OCI-LY3 (cell line): ENCODE results near the gene CDHR5.
A peak's percentile ranks its signal among the peaks of the same experiment; 100 is the strongest.

ENCODE experiments used
- CTCF ChIP-seq: fragments of 200-600, 300-600 bp; sonication (generic); IDR thresholded peaks from 2 replicates; pipeline ENCODE4 v1.5.1; 2014; ENCODE audit warnings: antibody characterized with exemption, low read length, low read depth
- EZH2phosphoT487 ChIP-seq: fragments of 200-600 bp; shearing (Covaris generic); IDR thresholded peaks from 2 replicates; pipeline ENCODE4 v1.6.1; 2018; ENCODE audit warnings: antibody characterized with exemption, mixed run types, low read depth

GRCh38 chr11:662689-663274 lies 38.0 kb upstream of the CDHR5 start:
- peak; percentile 74 for TF ChIP-seq CTCF
- no peak for TF ChIP-seq EZH2phosphoT487
